Stomach (tissue), 9 donors: ENCODE measurements around the gene TDO2. TPM values are rescaled to one million over a fixed set of nuclear protein-coding genes. Genes with fewer than 3 reads are reported as not detected.

Experiments used
- DNase-seq, 2 donors: peaks; one replicate each; pipeline versions ENCODE4 v3.0.0 to v3.0.0-alpha.2; 2013 to 2019
- H3K27ac ChIP-seq, 5 donors: fragments of 200-600 bp in 4 of 5; sonication (generic) in 4 of 5; one replicate each; pipeline ENCODE4 v1.5.1; 2013 to 2019; ENCODE audit warnings: mild to moderate bottlenecking in 1 of 5, moderate library complexity in 1 of 5
- H3K27me3 ChIP-seq, 3 donors: fragments of 200-600 bp; sonication (generic); one replicate each; pipeline ENCODE4 v1.5.1; 2017 to 2019; ENCODE audit warnings: mixed run types in 1 of 3
- H3K36me3 ChIP-seq, 4 donors: fragments of 200-600 bp; sonication (generic); 1 replicate in 3 of 4; 2 replicates in 1 of 4; pipeline ENCODE4 v1.5.1; 2016 to 2019
- H3K4me1 ChIP-seq, 4 donors: fragments of 200-600 bp; sonication (generic); one replicate each; pipeline ENCODE4 v1.5.1; 2016 to 2019
- H3K4me3 ChIP-seq, 4 donors: fragments of 200-600 bp; sonication (generic) in 3 of 4; one replicate each; pipeline ENCODE4 v1.5.1; 2016 to 2019; ENCODE audit warnings: mild to moderate bottlenecking in 1 of 4
- H3K9me3 ChIP-seq, 4 donors: fragments of 200-600 bp; sonication (generic); one replicate each; pipeline ENCODE4 v1.5.1; 2016 to 2019
- CTCF ChIP-seq, 7 experiments: fragments of 450-650 bp in 4 of 7; fragments of 200-600 bp in 3 of 7; sonication (generic) in 3 of 7; IDR thresholded peaks; one replicate each; pipeline ENCODE4 v1.5.1; 2016 to 2019; ENCODE audit warnings: antibody characterized with exemption in 7 of 7, control low read depth in 2 of 7, mild to moderate bottlenecking in 1 of 7
- EP300 ChIP-seq: sonication (generic); formaldehyde crosslinking; IDR thresholded peaks from one replicate; pipeline ENCODE4 v1.6.1; 2017; ENCODE audit warnings: antibody characterized with exemption
- POLR2A ChIP-seq, 4 donors: fragments of 450-650 bp; IDR thresholded peaks; one replicate each; pipeline ENCODE4 v1.6.1; 2016; ENCODE audit warnings: antibody characterized with exemption in 4 of 4, control low read depth in 2 of 4, mild to moderate bottlenecking in 1 of 4, moderate library complexity in 1 of 4
- POLR2AphosphoS5 ChIP-seq, 3 donors: sonication (generic); formaldehyde crosslinking; IDR thresholded peaks; one replicate each; pipeline ENCODE4 v1.6.1; 2016; ENCODE audit warnings: antibody characterized with exemption in 3 of 3
- WGBS, 5 donors: extraction: QIAGEN DNeasy Blood & Tissue Kit in 3 of 5; methylation state at CpG; one replicate each; pipeline versions ENCODE4 v1.1.5 to v1.1.7; 2013 to 2018; 5-methylcytosine and 5-hydroxymethylcytosine counted together
- intact Hi-C: fragments of 100-400 bp; cut with DNase I; formaldehyde crosslinking; loops from one replicate; pipeline ENCODE4 v1.15.1; 2023; ENCODE audit warnings: low total_unique reads
- polyA plus RNA-seq, 3 donors: library from polyadenylated mRNA; stranded (reverse); fragments of 200-250 nt; gene quantifications; one replicate each; pipeline ENCODE4 v1.2.3, GENCODE V29; 2013
- total RNA-seq, 5 donors: library from RNA; depleted of rRNA; stranded (reverse); fragments of >200 nt; gene quantifications; one replicate each; pipeline versions ENCODE4 v1.1.0 to v1.2.3, GENCODE V29; 2014 to 2016
- donor health status: healthy with polysubstance abuse.
- donor health status: Bipolar disorder and iron deficiency.
- donor health status: healthy.

TDO2 gene
- total and polyA plus RNA-seq, 8 donors: 0.30 to 5.0 (median 0.56) TPM; not detected in 5

- no peak overlapping the region for H3K27ac ChIP-seq
- 89 to 97% (median 93%) methylated on average over 4 of the region's 4 CpGs for WGBS, 5 donors
- H3K4me3 ChIP-seq: no peak overlapping the region
- no peaks in the 10 kb centered on the region for H3K4me1 ChIP-seq
- intact Hi-C loops: no loop called here
- no peaks in the 10 kb centered on the region for H3K36me3 ChIP-seq
- no peak for TF ChIP-seq POLR2A (IDR thresholded peaks at IDR 0.05)
- no peak for TF ChIP-seq EP300
- no peak for TF ChIP-seq POLR2AphosphoS5 (IDR thresholded peaks at IDR 0.05)
- TF ChIP-seq CTCF (IDR thresholded peaks at IDR 0.05): no peak
- DNase-seq: no peak
- H3K27me3 ChIP-seq: no peaks in the 10 kb centered on the region
- no peaks in the 10 kb centered on the region for H3K9me3 ChIP-seq
Measured at GRCh38 chr4:155961575-155961974, 58.1 kb downstream of the TDO2 start.

- Histone ChIP-seq H3K4me3 (no peak overlapping the region), H3K4me1 (no peaks in the 10 kb centered on the region), H3K9me3 (no peaks in the 10 kb centered on the region), H3K27ac (no peak overlapping the region), H3K36me3 (no peaks in the 10 kb centered on the region), H3K27me3 (no peaks in the 10 kb centered on the region)
- WGBS, 5 donors: 23 to 45% (median 37%) methylated on average over 2 of the region's 2 CpGs
- DNase-seq: no peak
- intact Hi-C loops: no loop called here
- no peak for TF ChIP-seq POLR2A (IDR thresholded peaks at IDR 0.05)
Measured at GRCh38 chr4:155962767-155963166, 59.3 kb downstream of the TDO2 start.

- Histone ChIP-seq H3K4me3 (no peak overlapping the region), H3K4me1 (no peaks in the 10 kb centered on the region), H3K36me3 (no peaks in the 10 kb centered on the region), H3K27ac (no peak overlapping the region), H3K27me3 (no peaks in the 10 kb centered on the region), H3K9me3 (no peaks in the 10 kb centered on the region)
- DNase-seq: no peak
- no peak for TF ChIP-seq POLR2A (IDR thresholded peaks at IDR 0.05)
- TF ChIP-seq CTCF (IDR thresholded peaks at IDR 0.05): no peak
- TF ChIP-seq EP300: no peak
- TF ChIP-seq POLR2AphosphoS5 (IDR thresholded peaks at IDR 0.05): no peak
- 66 to 75% (median 68%) methylated on average over 8 of the region's 8 CpGs for WGBS, 5 donors
- intact Hi-C loops: no loop called here
Measured at GRCh38 chr4:155964016-155964891, 60.8 kb downstream of the TDO2 start.

GRCh38 chr4:155966171-155966570 lies 62.7 kb downstream of the TDO2 start:
- DNase-seq: no peak
- H3K9me3 ChIP-seq: no peaks in the 10 kb centered on the region
- no peaks in the 10 kb centered on the region for H3K4me1 ChIP-seq
- no peak overlapping the region for H3K4me3 ChIP-seq
- intact Hi-C loops: no loop called here
- 72 to 90% (median 87%) methylated on average over 2 of the region's 2 CpGs for WGBS, 5 donors
- H3K36me3 ChIP-seq: no peaks in the 10 kb centered on the region
- no peaks in the 10 kb centered on the region for H3K27me3 ChIP-seq
- TF ChIP-seq EP300 (no peak), POLR2A (IDR thresholded peaks at IDR 0.05) (no peak), CTCF (IDR thresholded peaks at IDR 0.05) (no peak), POLR2AphosphoS5 (IDR thresholded peaks at IDR 0.05) (no peak)
- H3K27ac ChIP-seq: no peak overlapping the region
